NCI-H2227 (cell line): Measurements from ENCODE around the gene SLCO2B1.

Source experiments
- DNase-seq: peaks from one replicate; lab custom pipeline; 2025; ENCODE audit not compliant: unreplicated experiment; lab: John Stamatoyannopoulos, UW

SLCO2B1 gene

GRCh38 chr11:75214843-75215242 is 63.9 kb downstream of the SLCO2B1 start:
- no peak for DNase-seq

- no peak for DNase-seq
Measured at GRCh38 chr11:75219869-75220268, 69.0 kb downstream of the SLCO2B1 start.

GRCh38 chr11:75223954-75224643 is 73.2 kb downstream of the SLCO2B1 start:
- no peak for DNase-seq

GRCh38 chr11:75225794-75226193 is 74.9 kb downstream of the SLCO2B1 start:
- no peak for DNase-seq

- DNase-seq: no peak
Measured at GRCh38 chr11:75229466-75229865, 78.6 kb downstream of the SLCO2B1 start.

- DNase-seq: no peak
Measured at GRCh38 chr11:75230621-75231020, 79.7 kb downstream of the SLCO2B1 start.

- no peak for DNase-seq
Measured at GRCh38 chr11:75233754-75234172, 82.9 kb downstream of the SLCO2B1 start.

GRCh38 chr11:75236062-75236461 is 85.2 kb downstream of the SLCO2B1 start:
- no peak for DNase-seq

GRCh38 chr11:75237050-75237449 is 86.1 kb downstream of the SLCO2B1 start:
- DNase-seq: no peak

- DNase-seq: no peak
Measured at GRCh38 chr11:75238595-75239440, 87.9 kb downstream of the SLCO2B1 start.

GRCh38 chr11:75239531-75240290 is 88.8 kb downstream of the SLCO2B1 start:
- no peak for DNase-seq

- DNase-seq: peak; percentile 59
Measured at GRCh38 chr11:75240311-75241035, 89.6 kb downstream of the SLCO2B1 start, which contains the start of gene TPBGL. TPBGL (plus strand) TSS chr11:75240774; CDS start chr11:75241050, 276 bp downstream.

- DNase-seq: peak; percentile 94
Measured at GRCh38 chr11:75241036-75241905, 90.4 kb downstream of the SLCO2B1 start.

GRCh38 chr11:75241906-75242644 is 91.2 kb downstream of the SLCO2B1 start:
- peak; percentile 63 for DNase-seq

- DNase-seq: no peak
Measured at GRCh38 chr11:75242722-75243600, 92.1 kb downstream of the SLCO2B1 start.

- no peak for DNase-seq
Measured at GRCh38 chr11:75244052-75244814, 93.3 kb downstream of the SLCO2B1 start.

- no peak for DNase-seq
Measured at GRCh38 chr11:75245356-75246005, 94.6 kb downstream of the SLCO2B1 start.
